RWPE2 (cell line): Measurements from ENCODE around the gene PI4KA.

Source experiments
- ATAC-seq: fragments of 200-7000 bp; cut with Tn5 transposase; 3 replicates; pipeline ENCODE4 v1.9.1; 2021; ENCODE audit warnings: low read depth
- DNase-seq: peaks from one replicate; pipeline ENCODE4 v3.0.0-alpha.2; 2020; ENCODE audit warnings: low spot score
- H3K27ac ChIP-seq: fragments of 450-650 bp; 2 replicates; pipeline ENCODE4 v1.5.1; 2017; ENCODE audit warnings: mild to moderate bottlenecking; ENCODE audit not compliant: poor library complexity, severe bottlenecking
- H3K27me3 ChIP-seq: fragments of 250-450 bp; sonication (Bioruptor Pico); 2 replicates; pipeline ENCODE4 v1.5.1; 2021; ENCODE audit warnings: mild to moderate bottlenecking, moderate library complexity; ENCODE audit not compliant: insufficient read depth, poor library complexity, severe bottlenecking
- H3K36me3 ChIP-seq: fragments of 250-450 bp; sonication (Bioruptor Pico); 2 replicates; pipeline ENCODE4 v1.5.1; 2020; ENCODE audit warnings: low read depth, mild to moderate bottlenecking, moderate library complexity
- H3K4me1 ChIP-seq: fragments of 250-450 bp; sonication (Bioruptor Pico); 2 replicates; pipeline ENCODE4 v1.5.1; 2021; ENCODE audit warnings: mild to moderate bottlenecking, moderate library complexity; ENCODE audit not compliant: insufficient read depth, poor library complexity, severe bottlenecking
- H3K4me3 ChIP-seq: fragments of 250-450 bp; sonication (Bioruptor Pico); 2 replicates; pipeline ENCODE4 v1.5.1; 2021; ENCODE audit warnings: mild to moderate bottlenecking, moderate library complexity; ENCODE audit not compliant: severe bottlenecking
- H3K9me3 ChIP-seq: fragments of 250-450 bp; sonication (Bioruptor Pico); 2 replicates; pipeline ENCODE4 v1.5.1; 2021; ENCODE audit warnings: mild to moderate bottlenecking, moderate library complexity; ENCODE audit not compliant: severe bottlenecking
- CTCF ChIP-seq: fragments of 450-650 bp; IDR thresholded peaks from one replicate; pipeline ENCODE4 v1.5.1; 2017; ENCODE audit warnings: mild to moderate bottlenecking, moderate library complexity; ENCODE audit not compliant: poor library complexity, severe bottlenecking

The PI4KA gene

GRCh38 chr22:20786048-20786447, 72.6 kb downstream of the PI4KA start:
- Histone ChIP-seq H3K9me3 (no peaks in the 10 kb centered on the region), H3K36me3 (peaks cover 12% of the 10 kb centered on the region), H3K27me3 (no peaks in the 10 kb centered on the region), H3K4me1 (no peaks in the 10 kb centered on the region), H3K4me3 (no peak overlapping the region), H3K27ac (no peak overlapping the region)
- no peak for ATAC-seq
- no peak for TF ChIP-seq CTCF
- DNase-seq, result no peak

DNA sequence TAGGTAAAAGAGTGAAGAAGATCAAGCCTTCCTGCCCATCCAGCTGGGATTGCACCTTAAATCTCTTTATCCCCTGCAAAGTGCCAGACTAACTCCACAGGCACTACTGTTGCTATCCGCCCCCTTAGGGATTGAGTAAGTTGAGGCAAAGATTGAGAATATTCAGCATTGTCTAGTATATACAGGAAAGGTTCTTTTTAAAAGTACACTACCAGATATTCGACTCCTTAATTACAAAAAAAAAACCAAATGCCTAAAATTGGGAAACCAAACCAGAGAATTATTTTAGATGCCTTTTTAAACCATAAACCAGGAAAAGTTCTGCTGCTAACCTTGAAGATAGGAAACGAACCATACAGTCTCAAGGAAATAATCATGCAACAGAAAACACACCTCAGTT, 73.2 kb downstream of the PI4KA start:
- DNase-seq (no peak), ATAC-seq (no peak)
- Histone ChIP-seq H3K4me3 (no peak overlapping the region), H3K27me3 (no peaks in the 10 kb centered on the region), H3K27ac (no peak overlapping the region), H3K4me1 (no peaks in the 10 kb centered on the region), H3K36me3 (peaks cover 12% of the 10 kb centered on the region), H3K9me3 (no peaks in the 10 kb centered on the region)
- no peak for TF ChIP-seq CTCF

DNA sequence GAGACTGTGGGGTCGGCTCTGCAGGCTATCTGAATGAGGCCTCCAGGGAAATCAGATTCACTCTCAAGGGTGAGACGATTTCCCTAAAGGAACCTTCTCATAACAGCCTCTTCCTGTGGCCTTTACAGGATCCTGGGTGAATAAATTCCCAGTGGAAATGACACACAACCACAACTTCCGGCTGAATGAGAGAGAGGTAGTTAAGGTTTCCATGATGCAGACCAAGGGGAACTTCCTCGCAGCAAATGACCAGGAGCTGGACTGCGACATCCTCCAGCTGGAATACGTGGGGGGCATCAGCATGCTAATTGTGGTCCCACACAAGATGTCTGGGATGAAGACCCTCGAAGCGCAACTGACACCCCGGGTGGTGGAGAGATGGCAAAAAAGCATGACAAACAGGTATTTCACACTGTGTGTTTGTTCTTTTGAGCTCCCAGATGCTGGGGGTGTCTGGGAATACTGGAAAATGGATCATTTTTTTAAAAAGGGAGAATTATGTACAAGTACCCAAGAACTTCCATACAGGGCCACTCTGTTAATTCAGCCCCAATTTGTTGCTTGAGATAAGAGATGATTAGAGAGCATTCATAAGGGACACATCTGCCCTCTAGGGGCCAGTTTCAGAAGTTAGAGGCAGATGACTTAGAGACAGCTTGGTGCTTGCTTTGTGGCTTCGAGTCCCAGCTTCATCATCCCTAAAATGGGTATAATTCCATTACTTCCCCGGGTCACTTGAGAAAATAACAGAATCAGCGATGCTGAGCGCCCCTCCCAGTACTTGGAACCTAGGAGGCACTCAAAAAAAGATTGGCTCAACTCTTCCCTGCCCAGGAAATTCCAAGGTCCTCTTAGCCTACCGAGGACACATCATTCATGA, 74.5 kb downstream of the PI4KA start:
- Histone ChIP-seq H3K9me3 (no peaks in the 10 kb centered on the region), H3K27me3 (no peaks in the 10 kb centered on the region), H3K4me1 (peaks cover 5% of the 10 kb centered on the region), H3K4me3 (no peak overlapping the region), H3K36me3 (no peaks in the 10 kb centered on the region; the same call in none of the 2 replicates), H3K27ac (no peak overlapping the region)
- DNase-seq (no peak), ATAC-seq (peak; percentile 72; the same call in 2 of the 3 replicates)
- peak; percentile 69 for TF ChIP-seq CTCF

DNA sequence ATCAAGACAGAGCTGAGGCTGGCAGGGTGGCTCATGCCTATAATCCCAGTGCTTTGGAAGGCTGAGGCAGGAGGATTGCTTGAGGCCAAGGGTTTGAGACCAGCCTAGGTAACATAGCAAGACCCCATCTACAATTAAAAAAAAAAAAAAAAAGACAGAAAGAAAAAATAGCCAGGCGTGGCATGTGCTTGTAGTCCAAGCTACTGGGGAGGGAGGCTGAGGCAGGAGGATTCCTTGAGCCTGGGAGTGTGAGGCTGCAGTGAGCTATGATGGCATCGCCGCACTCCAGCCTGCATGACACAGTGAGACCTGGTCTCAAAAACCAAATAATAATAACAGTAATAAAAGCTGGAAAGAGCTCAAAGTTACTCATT, 75.3 kb downstream of the PI4KA start:
- TF ChIP-seq CTCF, result no peak

More for the DNA sequence above, 75.3 kb downstream of the PI4KA start:
- DNase-seq, result no peak
- peaks cover 5% of the 10 kb centered on the region for H3K4me1 ChIP-seq
- no peaks in the 10 kb centered on the region; the same call in 1 of the 2 replicates for H3K36me3 ChIP-seq
- no peak overlapping the region for H3K4me3 ChIP-seq
- H3K27me3 ChIP-seq, result no peaks in the 10 kb centered on the region
- no peaks in the 10 kb centered on the region for H3K9me3 ChIP-seq
- H3K27ac ChIP-seq, result no peak overlapping the region
- no peak for ATAC-seq
